ENCODE results near the gene NRCAM.

Gene NRCAM

DNA sequence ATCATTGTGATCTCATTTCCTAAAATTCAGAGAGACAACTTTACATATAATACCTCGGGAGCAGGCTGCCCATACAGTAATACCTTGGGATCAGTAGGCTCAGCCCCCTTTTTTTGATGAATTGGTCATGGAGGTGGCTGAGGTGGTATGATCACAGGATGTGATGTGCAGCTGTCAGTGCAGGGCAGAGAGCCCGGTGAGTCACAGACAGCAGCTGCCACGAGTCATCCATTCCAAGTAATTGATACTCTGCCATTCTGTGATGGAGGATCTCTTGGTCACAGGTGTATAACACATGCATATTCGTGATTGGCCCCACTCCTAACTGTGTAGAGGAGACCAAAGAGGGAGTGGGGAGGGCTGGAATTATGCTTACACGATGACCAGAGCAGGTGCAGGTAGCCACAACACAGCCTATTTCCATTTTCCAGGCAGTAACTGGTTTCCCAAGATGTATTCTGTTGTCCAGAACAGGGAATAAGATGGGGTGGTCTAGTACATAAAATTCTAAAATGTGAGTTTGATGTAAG lies 14.1 kb downstream of the NRCAM start:
- TF ChIP-seq, protein P1, sequence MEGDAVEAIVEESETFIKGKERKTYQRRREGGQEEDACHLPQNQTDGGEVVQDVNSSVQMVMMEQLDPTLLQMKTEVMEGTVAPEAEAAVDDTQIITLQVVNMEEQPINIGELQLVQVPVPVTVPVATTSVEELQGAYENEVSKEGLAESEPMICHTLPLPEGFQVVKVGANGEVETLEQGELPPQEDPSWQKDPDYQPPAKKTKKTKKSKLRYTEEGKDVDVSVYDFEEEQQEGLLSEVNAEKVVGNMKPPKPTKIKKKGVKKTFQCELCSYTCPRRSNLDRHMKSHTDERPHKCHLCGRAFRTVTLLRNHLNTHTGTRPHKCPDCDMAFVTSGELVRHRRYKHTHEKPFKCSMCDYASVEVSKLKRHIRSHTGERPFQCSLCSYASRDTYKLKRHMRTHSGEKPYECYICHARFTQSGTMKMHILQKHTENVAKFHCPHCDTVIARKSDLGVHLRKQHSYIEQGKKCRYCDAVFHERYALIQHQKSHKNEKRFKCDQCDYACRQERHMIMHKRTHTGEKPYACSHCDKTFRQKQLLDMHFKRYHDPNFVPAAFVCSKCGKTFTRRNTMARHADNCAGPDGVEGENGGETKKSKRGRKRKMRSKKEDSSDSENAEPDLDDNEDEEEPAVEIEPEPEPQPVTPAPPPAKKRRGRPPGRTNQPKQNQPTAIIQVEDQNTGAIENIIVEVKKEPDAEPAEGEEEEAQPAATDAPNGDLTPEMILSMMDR (conservative IDR thresholded peaks at IDR 0.05; ENCODE audit: low read depth, low read length) = no peak
- DNase-seq (ENCODE audit: low read depth) = no peak
- no peak overlapping the region for H3K4me3 ChIP-seq (ENCODE audit: low read depth, low read length)

DNA sequence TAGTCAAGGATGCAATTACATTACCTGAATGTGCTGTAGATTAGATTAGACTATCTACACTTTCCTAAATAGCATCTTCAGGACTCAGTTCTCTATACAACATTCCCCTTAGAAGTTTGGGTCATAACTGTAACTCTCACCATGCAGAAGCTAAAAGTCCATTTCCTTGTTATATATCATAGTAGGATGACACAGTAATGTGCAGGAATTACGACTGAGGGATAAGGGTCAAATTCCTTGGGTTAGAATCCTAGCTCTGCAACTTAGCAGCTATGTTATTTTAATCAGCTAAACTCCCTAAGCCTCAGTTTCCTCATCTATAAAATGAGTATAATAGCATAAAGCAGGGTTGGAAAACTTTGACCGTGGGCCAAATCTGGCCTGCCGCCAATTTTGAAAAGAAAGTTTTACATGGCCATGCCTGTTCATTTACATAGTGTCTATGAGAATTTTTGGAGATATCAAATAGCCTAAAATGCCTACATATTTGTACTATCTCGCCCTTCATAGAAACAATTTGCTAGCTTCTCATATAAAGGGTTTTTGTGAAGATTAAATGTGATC lies 14.8 kb downstream of the NRCAM start:
- TF ChIP-seq, protein P1 (conservative IDR thresholded peaks at IDR 0.05; ENCODE audit: low read depth, low read length) = no peak
- H3K4me3 ChIP-seq (ENCODE audit: low read depth, low read length) = no peak overlapping the region
- DNase-seq (ENCODE audit: low read depth) = no peak

DNA sequence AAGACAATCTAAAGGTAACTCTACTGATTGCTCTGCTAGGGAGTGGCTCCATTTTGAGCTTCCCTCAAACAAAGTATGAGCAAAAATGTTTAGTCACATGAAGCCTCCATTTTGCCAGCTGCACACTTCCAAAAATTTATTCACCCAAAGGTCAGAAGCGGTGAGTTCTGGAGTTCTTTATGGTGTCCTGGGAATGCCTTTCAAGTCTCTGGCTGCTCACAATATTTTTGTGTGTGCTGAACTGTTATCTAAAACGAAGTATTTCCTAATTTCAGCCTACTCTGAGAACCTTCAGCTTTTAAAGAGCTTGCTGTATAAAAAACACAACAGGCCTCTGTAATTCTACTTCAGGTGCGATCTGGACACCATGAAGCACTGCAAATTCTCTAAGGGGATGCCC lies 15.6 kb downstream of the NRCAM start:
- DNase-seq (ENCODE audit: low read depth) = no peak
- no peak overlapping the region for H3K4me3 ChIP-seq (ENCODE audit: low read depth, low read length)
- TF ChIP-seq, protein P1 (conservative IDR thresholded peaks at IDR 0.05; ENCODE audit: low read depth, low read length) = no peak

DNA sequence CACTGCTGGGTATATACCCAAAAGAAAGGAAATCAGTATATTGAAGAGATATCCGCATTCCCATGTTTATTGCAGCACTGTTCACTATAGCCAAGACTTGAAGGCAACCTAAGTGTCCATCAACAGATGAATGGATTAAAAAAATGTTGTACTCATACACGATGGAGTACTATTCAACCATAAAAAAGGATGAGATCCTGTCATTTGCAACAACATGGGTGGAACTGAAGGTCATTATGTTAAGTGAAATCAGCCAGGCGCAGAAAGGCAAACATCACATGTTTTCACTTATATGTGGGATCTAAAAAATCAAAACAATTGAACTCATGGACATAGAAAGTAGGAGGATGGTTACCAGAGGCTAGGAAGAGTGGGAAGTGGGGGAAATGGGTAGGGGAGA lies 19.3 kb downstream of the NRCAM start:
- no peak for DNase-seq (ENCODE audit: low read depth)
- no peak overlapping the region for H3K4me3 ChIP-seq (ENCODE audit: low read depth, low read length)
- TF ChIP-seq, protein P1 (conservative IDR thresholded peaks at IDR 0.05; ENCODE audit: low read depth, low read length) = no peak

DNA sequence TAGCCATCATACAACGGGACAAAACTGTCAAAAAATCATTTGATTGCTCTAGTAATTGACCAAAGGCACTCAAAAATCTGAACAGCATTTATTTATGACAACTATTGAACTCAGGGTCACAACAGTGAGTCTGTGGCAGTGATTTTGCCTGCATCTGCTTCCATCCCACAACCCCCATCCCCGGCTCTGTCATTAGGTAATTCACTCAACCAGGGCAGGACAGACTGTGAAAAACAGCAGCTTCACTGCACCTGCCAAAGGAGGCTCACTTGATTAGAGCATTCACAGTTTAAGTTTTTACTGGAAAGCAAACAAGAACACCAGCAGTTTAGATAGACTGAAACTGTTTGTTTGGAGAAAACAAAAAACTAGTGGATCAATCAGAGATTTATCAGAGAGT lies 22.2 kb downstream of the NRCAM start:
- no peak overlapping the region for H3K4me3 ChIP-seq (ENCODE audit: low read depth, low read length)
- no peak for DNase-seq (ENCODE audit: low read depth)
- TF ChIP-seq, protein P1 (conservative IDR thresholded peaks at IDR 0.05; ENCODE audit: low read depth, low read length) = no peak

DNA sequence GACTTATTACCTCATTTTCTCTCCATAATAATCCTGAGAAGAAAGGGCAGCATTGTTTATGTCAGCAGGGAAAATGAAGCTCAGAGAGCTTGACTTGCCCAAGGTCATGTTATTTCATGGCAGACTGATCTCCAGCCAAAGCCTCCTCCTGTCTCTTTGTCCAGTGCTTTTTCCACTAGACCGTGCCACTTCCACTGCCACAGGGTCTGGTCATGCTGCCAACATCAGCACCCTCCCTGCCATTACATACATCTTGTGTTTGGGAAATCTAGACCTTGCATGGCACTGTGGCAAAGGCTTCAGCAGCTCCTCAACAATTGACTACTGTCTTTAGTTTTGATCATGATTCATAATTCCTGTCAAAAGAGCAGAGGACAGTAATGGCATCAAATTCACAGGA lies 25.1 kb downstream of the NRCAM start:
- TF ChIP-seq, protein P1 (conservative IDR thresholded peaks at IDR 0.05; ENCODE audit: low read depth, low read length) = no peak
- no peak for DNase-seq (ENCODE audit: low read depth)
- no peak overlapping the region for H3K4me3 ChIP-seq (ENCODE audit: low read depth, low read length)

DNA sequence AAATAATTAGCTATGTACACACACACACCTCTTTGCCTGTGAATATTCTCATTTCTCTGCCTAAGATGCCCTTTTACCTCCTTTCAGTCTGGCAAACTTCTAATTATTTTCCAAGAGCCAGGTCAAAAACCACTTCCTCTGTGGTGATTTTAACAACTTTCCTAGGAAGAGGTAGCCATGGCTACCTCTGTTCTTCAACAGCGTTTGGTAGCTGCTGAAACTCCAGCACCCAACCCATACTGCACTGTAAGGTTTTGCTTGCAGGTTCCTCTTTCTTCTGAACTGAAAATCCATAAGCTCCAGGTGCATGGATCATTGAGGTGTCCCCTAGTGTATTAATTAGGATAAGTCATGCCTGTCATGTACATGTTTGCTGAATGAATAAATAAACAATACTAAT lies 25.6 kb downstream of the NRCAM start:
- no peak for DNase-seq (ENCODE audit: low read depth)
- no peak overlapping the region for H3K4me3 ChIP-seq (ENCODE audit: low read depth, low read length)
- TF ChIP-seq, protein P1 (conservative IDR thresholded peaks at IDR 0.05; ENCODE audit: low read depth, low read length) = no peak
